Gastroesophageal sphincter (tissue), 3 donors: ENCODE measurements around the gene SLC35C1.

ENCODE experiments used
- POLR2A ChIP-seq, 2 donors: fragments of 450-650 bp; IDR thresholded peaks; one replicate each; pipeline ENCODE4 v1.6.1; 2017; ENCODE audit warnings: antibody characterized with exemption in 2 of 2, mild to moderate bottlenecking in 2 of 2, moderate library complexity in 1 of 2
- TF ChIP-seq, protein P1 (sequence below), 4 experiments: fragments of 200-600 bp in 2 of 4; fragments of 450-650 bp in 2 of 4; sonication (generic) in 1 of 4; IDR thresholded peaks; one replicate each; pipeline ENCODE4 v1.5.1; 2017 to 2019; ENCODE audit warnings: antibody characterized with exemption in 4 of 4, mild to moderate bottlenecking in 2 of 4, moderate library complexity in 2 of 4

DNA sequence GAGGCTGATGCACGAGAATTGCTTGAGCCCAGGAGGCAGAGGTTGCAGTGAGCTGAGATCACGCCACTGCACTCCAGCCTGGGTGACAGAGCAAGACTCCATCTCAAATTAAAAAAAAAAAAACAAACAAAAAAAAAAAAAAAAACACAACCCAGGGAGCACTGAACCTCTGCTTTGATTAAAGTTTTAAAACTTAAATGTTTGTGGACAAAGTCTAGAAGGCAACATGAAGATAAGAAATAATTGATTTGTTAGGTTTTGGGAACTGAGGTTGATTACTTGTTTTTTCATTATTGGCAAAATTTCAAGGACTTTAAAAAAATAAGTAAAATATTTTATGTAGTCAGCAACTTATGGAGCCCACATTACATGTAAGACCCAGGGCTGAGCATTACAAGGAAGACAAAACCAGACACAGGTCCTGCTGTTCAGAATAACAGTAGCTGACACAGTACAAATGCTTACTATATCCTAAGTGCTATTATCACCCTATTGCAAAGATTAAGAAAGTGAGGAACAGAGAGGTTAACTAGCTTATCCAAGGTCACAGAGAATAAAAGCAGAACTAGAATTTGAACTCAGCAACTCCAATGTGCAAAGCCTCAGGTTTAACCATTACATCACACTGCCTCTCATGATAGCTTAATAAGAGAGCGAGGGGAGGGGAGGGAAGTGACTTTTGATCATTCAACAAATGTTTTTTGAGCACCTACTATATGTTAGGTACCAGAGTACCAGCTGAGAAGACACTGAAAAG lies 40.1 kb downstream of the SLC35C1 start:
- TF ChIP-seq, protein P1, sequence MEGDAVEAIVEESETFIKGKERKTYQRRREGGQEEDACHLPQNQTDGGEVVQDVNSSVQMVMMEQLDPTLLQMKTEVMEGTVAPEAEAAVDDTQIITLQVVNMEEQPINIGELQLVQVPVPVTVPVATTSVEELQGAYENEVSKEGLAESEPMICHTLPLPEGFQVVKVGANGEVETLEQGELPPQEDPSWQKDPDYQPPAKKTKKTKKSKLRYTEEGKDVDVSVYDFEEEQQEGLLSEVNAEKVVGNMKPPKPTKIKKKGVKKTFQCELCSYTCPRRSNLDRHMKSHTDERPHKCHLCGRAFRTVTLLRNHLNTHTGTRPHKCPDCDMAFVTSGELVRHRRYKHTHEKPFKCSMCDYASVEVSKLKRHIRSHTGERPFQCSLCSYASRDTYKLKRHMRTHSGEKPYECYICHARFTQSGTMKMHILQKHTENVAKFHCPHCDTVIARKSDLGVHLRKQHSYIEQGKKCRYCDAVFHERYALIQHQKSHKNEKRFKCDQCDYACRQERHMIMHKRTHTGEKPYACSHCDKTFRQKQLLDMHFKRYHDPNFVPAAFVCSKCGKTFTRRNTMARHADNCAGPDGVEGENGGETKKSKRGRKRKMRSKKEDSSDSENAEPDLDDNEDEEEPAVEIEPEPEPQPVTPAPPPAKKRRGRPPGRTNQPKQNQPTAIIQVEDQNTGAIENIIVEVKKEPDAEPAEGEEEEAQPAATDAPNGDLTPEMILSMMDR (IDR thresholded peaks at IDR 0.05), result no peak
- no peak for TF ChIP-seq POLR2A (IDR thresholded peaks at IDR 0.05)
